ENCODE results near the gene CDH13. TPM values are rescaled to one million over a fixed set of nuclear protein-coding genes. Genes with fewer than 3 reads are reported as not detected.

The CDH13 gene
- total and polyA plus RNA-seq, 2 experiments from 2014 or later, result 2.9 to 4.8 TPM

DNA sequence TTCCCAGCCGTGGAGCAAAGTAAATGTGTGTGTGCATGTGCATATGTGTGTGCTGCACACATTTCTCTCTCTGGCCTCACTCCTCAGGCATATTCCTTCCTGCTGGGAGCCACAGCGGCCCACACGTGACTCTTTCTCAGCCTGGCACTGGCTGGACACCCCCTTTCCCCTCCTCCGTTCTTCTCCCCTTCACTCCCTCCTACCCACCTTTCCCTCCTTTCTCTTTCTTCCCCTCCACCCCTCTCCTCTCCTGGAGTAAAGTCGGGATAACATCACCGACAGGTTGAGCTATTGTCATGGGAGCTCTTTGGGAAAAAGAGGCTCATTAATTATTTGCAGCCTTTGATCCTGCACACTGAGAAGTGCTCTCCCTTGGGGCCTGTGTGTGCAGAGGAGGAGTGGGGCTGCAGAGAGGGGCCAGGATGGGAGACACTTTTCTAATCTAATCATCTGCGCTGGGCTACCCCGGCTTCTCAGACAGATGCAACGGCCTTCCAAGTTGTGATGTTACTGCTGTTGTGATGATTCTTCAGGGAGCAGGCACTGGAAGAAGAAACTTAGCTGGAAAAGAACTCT, 1054.7 kb downstream of the CDH13 start:
- no peak for DNase-seq (ENCODE audit: low read depth in 1 of 2, low spot score in 1 of 2)
- H3K27ac ChIP-seq, result no peak overlapping the region

DNA sequence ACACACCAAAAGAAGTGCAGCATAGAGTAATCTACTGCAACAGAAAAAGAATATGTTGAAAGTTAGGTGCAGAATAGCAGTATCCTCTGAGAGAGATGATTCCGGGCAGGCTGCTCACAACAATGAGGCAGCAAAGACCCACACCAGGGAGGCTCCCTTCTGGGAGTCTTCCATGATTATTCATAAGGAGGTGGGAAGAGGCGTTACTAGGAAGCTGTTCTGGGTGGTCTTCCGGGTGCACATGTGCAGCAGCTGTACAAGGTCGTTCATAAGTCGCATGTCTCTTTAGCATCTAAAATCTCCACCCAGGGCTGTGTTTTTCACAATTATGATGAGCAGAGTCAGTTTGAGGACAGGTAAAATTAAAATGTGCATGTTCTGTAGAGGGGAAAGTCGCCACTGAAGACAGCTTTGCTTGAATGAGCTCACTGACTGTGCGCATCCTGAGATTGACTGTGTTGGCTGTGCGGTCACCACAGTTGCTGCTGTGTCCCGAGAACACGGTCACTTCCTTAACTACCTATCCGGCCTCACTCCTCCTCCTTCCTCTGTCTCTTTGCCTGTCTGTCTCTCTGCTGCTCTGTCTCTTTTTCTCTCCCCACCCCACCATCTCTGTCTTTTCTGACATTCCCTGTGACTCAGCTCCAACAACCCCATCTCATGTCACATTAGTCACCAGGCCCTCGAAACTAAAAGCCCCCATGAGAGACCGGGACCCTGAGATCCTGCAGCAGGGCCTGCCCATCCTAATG, 1055.5 kb downstream of the CDH13 start:
- H3K27ac ChIP-seq, result no peak overlapping the region
- no peak for DNase-seq (ENCODE audit: low read depth in 1 of 2, low spot score in 1 of 2)
- H3K9me3 ChIP-seq (ENCODE audit: low read depth), result no peaks in the 10 kb centered on the region
- no peaks in the 10 kb centered on the region for H3K27me3 ChIP-seq
- H3K36me3 ChIP-seq, result no peaks in the 10 kb centered on the region
- TF ChIP-seq, protein P1, sequence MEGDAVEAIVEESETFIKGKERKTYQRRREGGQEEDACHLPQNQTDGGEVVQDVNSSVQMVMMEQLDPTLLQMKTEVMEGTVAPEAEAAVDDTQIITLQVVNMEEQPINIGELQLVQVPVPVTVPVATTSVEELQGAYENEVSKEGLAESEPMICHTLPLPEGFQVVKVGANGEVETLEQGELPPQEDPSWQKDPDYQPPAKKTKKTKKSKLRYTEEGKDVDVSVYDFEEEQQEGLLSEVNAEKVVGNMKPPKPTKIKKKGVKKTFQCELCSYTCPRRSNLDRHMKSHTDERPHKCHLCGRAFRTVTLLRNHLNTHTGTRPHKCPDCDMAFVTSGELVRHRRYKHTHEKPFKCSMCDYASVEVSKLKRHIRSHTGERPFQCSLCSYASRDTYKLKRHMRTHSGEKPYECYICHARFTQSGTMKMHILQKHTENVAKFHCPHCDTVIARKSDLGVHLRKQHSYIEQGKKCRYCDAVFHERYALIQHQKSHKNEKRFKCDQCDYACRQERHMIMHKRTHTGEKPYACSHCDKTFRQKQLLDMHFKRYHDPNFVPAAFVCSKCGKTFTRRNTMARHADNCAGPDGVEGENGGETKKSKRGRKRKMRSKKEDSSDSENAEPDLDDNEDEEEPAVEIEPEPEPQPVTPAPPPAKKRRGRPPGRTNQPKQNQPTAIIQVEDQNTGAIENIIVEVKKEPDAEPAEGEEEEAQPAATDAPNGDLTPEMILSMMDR (IDR thresholded peaks at IDR 0.05; ENCODE audit: low read depth, low read length), result no peak
- no peak overlapping the region for H3K4me3 ChIP-seq
- no peaks in the 10 kb centered on the region for H3K4me1 ChIP-seq (ENCODE audit: low read depth)

More for the DNA sequence above, 1054.7 kb downstream of the CDH13 start:
- Histone ChIP-seq H3K27me3 (no peaks in the 10 kb centered on the region), H3K4me1 (ENCODE audit: low read depth) (no peaks in the 10 kb centered on the region), H3K9me3 (ENCODE audit: low read depth) (no peaks in the 10 kb centered on the region), H3K4me3 (no peak overlapping the region), H3K36me3 (no peaks in the 10 kb centered on the region)
- TF ChIP-seq, protein P1 (IDR thresholded peaks at IDR 0.05; ENCODE audit: low read depth, low read length), result no peak

DNA sequence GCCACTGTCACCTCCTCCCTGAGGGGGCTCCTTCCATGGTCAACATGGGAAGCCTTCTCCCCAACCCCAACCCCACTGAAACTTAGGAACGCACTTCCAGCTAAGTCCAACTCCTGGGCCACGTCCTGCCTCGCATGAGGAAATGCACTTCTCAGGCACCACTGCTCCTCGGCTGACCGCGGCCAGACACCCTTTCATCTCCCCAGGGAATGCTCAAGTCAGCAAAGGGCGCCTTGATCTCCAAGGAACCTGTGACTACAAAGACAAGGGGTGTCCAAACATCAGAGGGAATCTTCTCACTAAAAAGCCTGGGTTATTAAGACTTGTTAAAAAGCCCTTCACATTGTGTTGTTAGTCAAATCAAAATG, 1056.1 kb downstream of the CDH13 start:
- H3K27me3 ChIP-seq, result no peaks in the 10 kb centered on the region
- H3K4me1 ChIP-seq (ENCODE audit: low read depth), result no peaks in the 10 kb centered on the region
- no peaks in the 10 kb centered on the region for H3K36me3 ChIP-seq
- H3K27ac ChIP-seq, result no peak overlapping the region
- no peak for DNase-seq (ENCODE audit: low read depth in 1 of 2, low spot score in 1 of 2)
- H3K9me3 ChIP-seq (ENCODE audit: low read depth), result no peaks in the 10 kb centered on the region
- TF ChIP-seq, protein P1 (IDR thresholded peaks at IDR 0.05; ENCODE audit: low read depth, low read length), result no peak
- no peak overlapping the region for H3K4me3 ChIP-seq

DNA sequence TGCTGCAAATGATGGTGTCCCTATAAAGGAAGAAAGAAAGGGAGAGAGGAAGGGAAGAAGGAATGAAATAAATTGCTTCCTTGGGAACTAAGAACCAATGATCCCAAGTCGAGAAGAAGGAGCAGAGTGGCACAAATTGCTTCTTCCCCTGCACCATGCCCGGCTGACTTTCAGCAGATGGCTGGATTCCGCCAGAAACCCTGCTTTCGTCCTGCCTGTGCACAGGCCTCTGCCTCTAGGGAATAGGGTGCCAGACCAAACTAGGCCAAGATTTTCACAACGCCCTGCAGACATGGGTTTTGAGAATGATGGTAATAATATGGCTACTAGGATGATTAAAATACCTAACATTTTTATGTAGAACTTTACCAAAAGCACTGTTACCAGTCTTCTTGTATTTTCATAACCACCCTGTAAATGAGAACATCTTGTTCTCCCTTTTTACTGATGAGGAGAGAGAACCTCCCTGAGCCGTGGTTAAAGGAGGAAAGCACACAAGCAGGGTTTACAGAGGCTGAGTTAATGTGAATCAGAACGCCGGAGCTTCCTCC, 1058.9 kb downstream of the CDH13 start:
- no peaks in the 10 kb centered on the region for H3K9me3 ChIP-seq (ENCODE audit: low read depth)
- no peak overlapping the region for H3K4me3 ChIP-seq
- no peaks in the 10 kb centered on the region for H3K4me1 ChIP-seq (ENCODE audit: low read depth)
- H3K27ac ChIP-seq, result no peak overlapping the region
- TF ChIP-seq, protein P1 (IDR thresholded peaks at IDR 0.05; ENCODE audit: low read depth, low read length), result no peak
- H3K27me3 ChIP-seq, result no peaks in the 10 kb centered on the region
- DNase-seq (ENCODE audit: low read depth in 1 of 2, low spot score in 1 of 2), result no peak
- no peaks in the 10 kb centered on the region for H3K36me3 ChIP-seq

DNA sequence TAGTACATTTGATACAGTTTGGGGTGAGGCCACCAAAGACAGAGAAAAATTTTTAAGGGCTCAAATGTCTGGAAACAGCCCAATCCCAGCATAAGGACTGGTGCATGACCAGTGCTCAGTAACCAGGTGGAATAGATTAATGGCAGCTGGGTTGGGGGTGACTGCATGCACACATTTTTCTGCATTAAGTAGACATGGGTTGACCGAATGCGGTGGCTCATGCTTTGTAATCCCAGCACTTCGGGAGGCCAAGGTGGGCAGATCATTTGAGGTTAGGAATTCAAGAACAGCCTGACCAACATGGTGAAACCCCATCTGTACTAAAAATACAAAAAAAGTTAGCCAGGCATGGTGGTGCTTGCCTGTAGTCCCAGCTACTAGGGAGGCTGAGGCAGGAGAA, 1060.0 kb downstream of the CDH13 start:
- Histone ChIP-seq H3K4me3 (no peak overlapping the region), H3K4me1 (ENCODE audit: low read depth) (no peaks in the 10 kb centered on the region), H3K27ac (no peak overlapping the region), H3K36me3 (no peaks in the 10 kb centered on the region), H3K27me3 (no peaks in the 10 kb centered on the region), H3K9me3 (ENCODE audit: low read depth) (no peaks in the 10 kb centered on the region)
- TF ChIP-seq, protein P1 (IDR thresholded peaks at IDR 0.05; ENCODE audit: low read depth, low read length), result no peak
- no peak for DNase-seq (ENCODE audit: low read depth in 1 of 2, low spot score in 1 of 2)

Data from cardiac muscle cell (in vitro differentiated cells and primary cell).